HCT116 (cell line): ENCODE data around the gene PPFIA2. TPM values are rescaled to one million over a fixed set of nuclear protein-coding genes. Genes with fewer than 3 reads are reported as not detected.

Source experiments
- ATAC-seq: fragments of 200-7000 bp; cut with Tn5 transposase; 2 replicates; pipeline ENCODE4 v1.9.1; 2020; ENCODE audit warnings: mild to moderate bottlenecking, moderate library complexity
- BruUV-seq: library from RNA; stranded (reverse); fragments of 400-500 nt; replicated peaks from 2 replicates; lab custom pipeline; 2021; lab: Mats Ljungman, UMichigan
- CTCF ChIA-PET: fragments of 300-600 bp; sonication (Branson Sonifier 250); formaldehyde crosslinking; loops from one replicate; lab custom pipeline; 2021; ENCODE audit warnings: antibody characterized with exemption; lab: Charles Lee
- POLR2A ChIA-PET: fragments of 300-600, 350-600 bp; sonication (Branson Sonifier 250); formaldehyde crosslinking; loops from one replicate; lab custom pipeline; 2021; ENCODE audit warnings: antibody characterized with exemption; lab: Charles Lee
- RAD21 ChIA-PET, 2 experiments: fragments of 300-600 bp; sonication (Branson Sonifier 250); formaldehyde crosslinking; loops; one replicate each; lab custom pipeline; 2023; ENCODE audit warnings: low total read pairs in 2 of 2; ENCODE audit not compliant: uncharacterized antibody in 2 of 2, unreplicated experiment in 2 of 2, low non-redundant PET in 1 of 2; lab: Charles Lee
- DNase-seq: peaks from one replicate; pipeline ENCODE4 v3.0.0-alpha.2; 2010; ENCODE audit warnings: low read depth, low spot score
- H2AFZ ChIP-seq: fragments of 200-600 bp; shearing (Covaris generic), sonication (generic); 2 replicates; pipeline ENCODE4 v1.6.1; 2017; ENCODE audit warnings: low read depth, mixed run types, mixed read lengths, antibody characterized with exemption, low read length; ENCODE audit not compliant: poor library complexity, severe bottlenecking
- H3K27ac ChIP-seq: 2 replicates; pipeline ENCODE4 v1.5.1; 2012; ENCODE audit warnings: low read depth, low read length
- H3K27me3 ChIP-seq: fragments of 200-600 bp; sonication (generic); 2 replicates; pipeline ENCODE4 v1.6.1; 2016; ENCODE audit warnings: mixed run types, low read length, mixed read lengths; ENCODE audit not compliant: insufficient read depth
- H3K36me3 ChIP-seq, 2 experiments: fragments of 200-500 bp in 1 of 2; fragments of 200-600 bp in 1 of 2; sonication (Bioruptor generic) in 1 of 2; sonication (generic) in 1 of 2; 2 replicates each; pipeline versions ENCODE4 v1.5.1 to v1.6.1; 2014 to 2016; ENCODE audit warnings: low read length in 2 of 2, inconsistent platforms in 1 of 2, mixed read lengths in 1 of 2, mixed run types in 1 of 2; ENCODE audit not compliant: insufficient read depth in 2 of 2, control insufficient read depth in 1 of 2
- H3K4me1 ChIP-seq, 2 experiments: fragments of 200-600 bp in 1 of 2; sonication (generic) in 1 of 2; 2 replicates each; pipeline versions ENCODE4 v1.5.1 to v1.6.1; 2012 to 2017; ENCODE audit warnings: low read length in 2 of 2, inconsistent platforms in 1 of 2, mild to moderate bottlenecking in 1 of 2, mixed read lengths in 1 of 2, mixed run types in 1 of 2, moderate library complexity in 1 of 2; ENCODE audit not compliant: insufficient read depth in 2 of 2, control insufficient read depth in 1 of 2
- H3K4me2 ChIP-seq: fragments of 200-600 bp; sonication (generic); 2 replicates; pipeline ENCODE4 v1.6.1; 2017; ENCODE audit warnings: mixed run types, low read length, mixed read lengths
- H3K4me3 ChIP-seq, 2 experiments: fragments of 200-600 bp in 1 of 2; sonication (generic) in 1 of 2; replicated peaks in 1 of 2; 2 replicates each; pipeline ENCODE4 v1.5.1; 2011 to 2016; ENCODE audit warnings: low read length in 2 of 2, control low read depth in 1 of 2, low read depth in 1 of 2, mild to moderate bottlenecking in 1 of 2, mixed read lengths in 1 of 2, mixed run types in 1 of 2
- H3K79me2 ChIP-seq: fragments of 200-600 bp; sonication (generic); 2 replicates; pipeline ENCODE4 v1.6.1; 2017; ENCODE audit warnings: mild to moderate bottlenecking, mixed run types, low read length, moderate library complexity, mixed read lengths; ENCODE audit not compliant: insufficient read depth
- H3K9ac ChIP-seq: fragments of 200-600 bp; sonication (generic); 2 replicates; pipeline ENCODE4 v1.6.1; 2016; ENCODE audit warnings: low read length, mixed read lengths
- H3K9me2 ChIP-seq: fragments of 200-600 bp; sonication (generic), shearing (Covaris generic); 2 replicates; pipeline ENCODE4 v1.6.1; 2017; ENCODE audit warnings: mixed run types, mild to moderate bottlenecking, moderate library complexity; ENCODE audit not compliant: insufficient read depth
- H3K9me3 ChIP-seq, 2 experiments: fragments of 200-500 bp in 1 of 2; fragments of 200-600 bp in 1 of 2; sonication (Bioruptor generic) in 1 of 2; sonication (generic) in 1 of 2; 2 replicates each; pipeline ENCODE4 v1.6.1; 2014 to 2017; ENCODE audit warnings: low read length in 2 of 2, mixed read lengths in 2 of 2, inconsistent platforms in 1 of 2, low read depth in 1 of 2, mild to moderate bottlenecking in 1 of 2, mixed run types in 1 of 2, moderate library complexity in 1 of 2; ENCODE audit not compliant: control insufficient read depth in 1 of 2, insufficient read depth in 1 of 2
- H4K20me1 ChIP-seq: fragments of 200-600 bp; sonication (generic), shearing (Covaris generic); 2 replicates; pipeline ENCODE4 v1.6.1; 2017; ENCODE audit warnings: mixed run types, mild to moderate bottlenecking, moderate library complexity; ENCODE audit not compliant: insufficient read depth
- CEBPB ChIP-seq: IDR thresholded peaks from 2 replicates; pipeline ENCODE4 v1.6.1; 2012; ENCODE audit warnings: low read depth
- CTCF ChIP-seq, 3 experiments: fragments of 200-600 bp in 1 of 3; sonication (generic) in 1 of 3; IDR thresholded peaks in 2 of 3; conservative IDR thresholded peaks in 1 of 3; 2 replicates each; pipeline ENCODE4 v1.5.1; 2012 to 2017; ENCODE audit warnings: low read depth in 2 of 3, low read length in 2 of 3, antibody characterized with exemption in 1 of 3, borderline replicate concordance in 1 of 3, control low read depth in 1 of 3, mild to moderate bottlenecking in 1 of 3, mixed read lengths in 1 of 3, mixed run types in 1 of 3, moderate library complexity in 1 of 3; ENCODE audit not compliant: insufficient read depth in 1 of 3
- EGR1 ChIP-seq: IDR thresholded peaks from 2 replicates; pipeline ENCODE4 v1.6.1; 2012; ENCODE audit warnings: low read depth
- EZH2phosphoT487 ChIP-seq: fragments of 200-600 bp; IDR thresholded peaks from 2 replicates; pipeline ENCODE4 v1.6.1; 2018; ENCODE audit warnings: antibody characterized with exemption, borderline replicate concordance
- POLR2A ChIP-seq: IDR thresholded peaks from 2 replicates; pipeline ENCODE4 v1.7.0; 2011; ENCODE audit warnings: borderline replicate concordance; ENCODE audit not compliant: insufficient read depth, insufficient read length; ENCODE audit errors: extremely low read depth
- RAD21 ChIP-seq: IDR thresholded peaks from 2 replicates; pipeline ENCODE4 v1.6.1; 2012; ENCODE audit warnings: low read depth, mild to moderate bottlenecking
- SIN3A ChIP-seq: IDR thresholded peaks from 2 replicates; pipeline ENCODE4 v1.6.1; 2012; ENCODE audit warnings: low read depth
- SRF ChIP-seq: IDR thresholded peaks from 2 replicates; pipeline ENCODE4 v1.6.1; 2012; ENCODE audit warnings: low read depth
- ZBTB33 ChIP-seq: IDR thresholded peaks from 2 replicates; pipeline ENCODE4 v1.6.1; 2011; ENCODE audit warnings: mild to moderate bottlenecking, low read length, moderate library complexity; ENCODE audit not compliant: insufficient replicate concordance; ENCODE audit errors: extremely low read depth
- ZFX ChIP-seq: fragments of 450-650 bp; IDR thresholded peaks from 2 replicates; pipeline ENCODE4 v1.6.1; 2017
- intact Hi-C: fragments of 100-400 bp; cut with micrococcal nuclease; formaldehyde crosslinking; loops from 2 replicates; pipeline ENCODE4 v1.10.0; 2022
- total RNA-seq: library from RNA; stranded (reverse); gene quantifications from one replicate; pipeline ENCODE4 v1.2.1, GENCODE V29; 2021; ENCODE audit not compliant: unreplicated experiment

Gene PPFIA2
- total RNA-seq, 1 experiment from 2014 or later = not detected

- ChIA-PET RAD21 (no interaction called here), CTCF (no interaction called here), POLR2A (no interaction called here)
- no peaks in the 10 kb centered on the region for H3K4me1 ChIP-seq
- no peak overlapping the region for H3K4me3 ChIP-seq
- no peak for TF ChIP-seq EZH2phosphoT487
- H4K20me1 ChIP-seq = no peaks in the 10 kb centered on the region
- intact Hi-C loops = no loop called here
- no peaks in the 10 kb centered on the region for H3K79me2 ChIP-seq
- no peak overlapping the region for H3K9ac ChIP-seq
- DNase-seq (no peak), ATAC-seq (no peak)
- no TSS peak for BruUV-seq
- no peaks in the 10 kb centered on the region for H3K36me3 ChIP-seq
- H3K4me2 ChIP-seq = no peak overlapping the region
- no peaks in the 10 kb centered on the region for H3K27me3 ChIP-seq
- no peaks in the 10 kb centered on the region for H3K9me3 ChIP-seq
- H3K9me2 ChIP-seq = no peaks in the 10 kb centered on the region
- H3K27ac ChIP-seq = no peak overlapping the region
- no peak overlapping the region for H2AFZ ChIP-seq
Measured at GRCh38 chr12:81370456-81370855, 388.7 kb downstream of the PPFIA2 start.

- TF ChIP-seq POLR2A = no peak
- TF ChIP-seq, all 23 proteins: peak for 0
- intact Hi-C loops = no loop called here
- no peak for ATAC-seq
- BruUV-seq = no TSS peak
- no peaks in the 10 kb centered on the region for H3K36me3 ChIP-seq
- DNase-seq = no peak
- H4K20me1 ChIP-seq = no peaks in the 10 kb centered on the region
- no peak overlapping the region for H3K4me3 ChIP-seq
- ChIA-PET CTCF (no interaction called here), POLR2A (no interaction called here), RAD21 (no interaction called here)
- no peaks in the 10 kb centered on the region for H3K79me2 ChIP-seq
- H3K9me2 ChIP-seq = no peaks in the 10 kb centered on the region
- H3K9ac ChIP-seq = no peak overlapping the region
- no peak overlapping the region for H3K4me2 ChIP-seq
- no peak overlapping the region for H3K27ac ChIP-seq
- H2AFZ ChIP-seq = no peak overlapping the region
- no peaks in the 10 kb centered on the region for H3K9me3 ChIP-seq
- no peaks in the 10 kb centered on the region for H3K4me1 ChIP-seq
- no peaks in the 10 kb centered on the region for H3K27me3 ChIP-seq
Measured at GRCh38 chr12:81369175-81369574, 390.0 kb downstream of the PPFIA2 start.

- Histone ChIP-seq H3K4me2 (no peak overlapping the region), H3K9me3 (no peaks in the 10 kb centered on the region), H2AFZ (no peak overlapping the region), H3K9ac (no peak overlapping the region), H3K36me3 (no peaks in the 10 kb centered on the region), H4K20me1 (no peaks in the 10 kb centered on the region), H3K4me1 (no peaks in the 10 kb centered on the region), H3K9me2 (no peaks in the 10 kb centered on the region), H3K27ac (no peak overlapping the region), H3K27me3 (no peaks in the 10 kb centered on the region), H3K4me3 (no peak overlapping the region), H3K79me2 (no peaks in the 10 kb centered on the region)
- no TSS peak for BruUV-seq
- CTCF ChIA-PET = no interaction called here
- DNase-seq (no peak), ATAC-seq (no peak)
- POLR2A ChIA-PET = no interaction called here
- RAD21 ChIA-PET = no interaction called here
- intact Hi-C loops = no loop called here
- no peak for TF ChIP-seq CEBPB
- TF ChIP-seq EGR1 = no peak
- no peak for TF ChIP-seq CTCF (IDR thresholded peaks at IDR 0.05 in 2 of 3, conservative IDR thresholded peaks at IDR 0.05 in 1 of 3; ENCODE audit: borderline replicate concordance in 1 of 3, insufficient read depth in 1 of 3, low read depth in 2 of 3, low read length in 2 of 3)
- no peak for TF ChIP-seq SIN3A
- TF ChIP-seq POLR2A = no peak
- TF ChIP-seq ZFX = no peak
- TF ChIP-seq SRF = no peak
- no peak for TF ChIP-seq EZH2phosphoT487
- no peak for TF ChIP-seq RAD21
- no peak for TF ChIP-seq ZBTB33
Measured at GRCh38 chr12:81365284-81365683, 393.9 kb downstream of the PPFIA2 start.
